ENCODE data around the gene OSBPL5.

- no peak for TF ChIP-seq CTCF (IDR thresholded peaks at IDR 0.05)
- TF ChIP-seq POLR2A (IDR thresholded peaks at IDR 0.05) = no peak
- TF ChIP-seq POLR2AphosphoS5 (IDR thresholded peaks at IDR 0.05) = no peak
Observed at GRCh38 chr11:3149852-3150188, 15.3 kb downstream of the OSBPL5 start.
